Adipocyte (in vitro differentiated cells): ENCODE measurements around the gene ADGRG2.

Experiments
- DNase-seq: peaks from one replicate; pipeline ENCODE4 v3.0.0-alpha.2; 2015; ENCODE audit warnings: low read depth
- H3K27me3 ChIP-seq: replicated peaks from 2 replicates; pipeline ENCODE4 v1.7.0; 2013; ENCODE audit warnings: mild to moderate bottlenecking, low read length, moderate library complexity; ENCODE audit not compliant: control insufficient read depth, insufficient read depth
- H3K36me3 ChIP-seq: 2 replicates; pipeline ENCODE4 v1.7.0; 2013; ENCODE audit warnings: low read length, mild to moderate bottlenecking, moderate library complexity; ENCODE audit not compliant: control insufficient read depth, insufficient read depth, severe bottlenecking
- H3K4me1 ChIP-seq: 2 replicates; pipeline ENCODE4 v1.7.0; 2013; ENCODE audit warnings: mild to moderate bottlenecking, low read length, moderate library complexity; ENCODE audit not compliant: control insufficient read depth, insufficient read depth
- H3K4me3 ChIP-seq: 2 replicates; pipeline ENCODE4 v1.7.0; 2013; ENCODE audit warnings: mild to moderate bottlenecking, low read length, moderate library complexity
- H3K9ac ChIP-seq: 2 replicates; pipeline ENCODE4 v1.7.0; 2013; ENCODE audit warnings: mild to moderate bottlenecking, low read length, moderate library complexity
- H3K9me3 ChIP-seq: 2 replicates; pipeline ENCODE4 v1.7.0; 2013; ENCODE audit warnings: mild to moderate bottlenecking, low read length, moderate library complexity; ENCODE audit not compliant: control insufficient read depth

The ADGRG2 gene

DNA sequence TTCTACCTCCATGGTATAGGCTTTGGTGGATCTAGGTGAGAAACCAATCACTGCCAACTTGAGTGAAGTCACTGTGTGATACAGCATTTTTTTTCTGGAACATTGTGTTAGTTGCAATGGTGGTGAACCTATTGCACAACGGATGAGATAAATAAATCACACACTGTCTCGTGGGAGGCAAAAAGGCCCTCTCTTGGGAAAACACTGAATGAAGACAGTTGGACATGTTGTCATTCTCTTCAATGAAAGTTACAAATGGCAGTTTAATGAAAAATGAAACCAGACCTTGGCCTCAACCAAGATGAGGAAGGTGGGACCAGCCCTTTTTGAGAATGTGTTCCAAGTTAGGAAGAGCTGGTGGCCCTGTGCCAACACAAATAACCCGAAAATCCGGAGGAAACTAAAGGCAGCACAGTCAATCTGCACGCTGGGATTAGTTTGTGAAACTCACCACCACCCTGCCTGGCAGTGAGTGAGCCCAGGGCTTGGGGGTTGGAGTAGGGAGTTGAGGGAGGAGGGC, 5.4 kb upstream of the ADGRG2 start:
- peak; percentile 26 for DNase-seq
- Histone ChIP-seq H3K9ac (no peak overlapping the region), H3K4me1 (peaks cover 8% of the 10 kb centered on the region), H3K27me3 (peaks cover 20% of the 10 kb centered on the region), H3K36me3 (no peaks in the 10 kb centered on the region), H3K9me3 (peaks cover 3% of the 10 kb centered on the region), H3K4me3 (no peak overlapping the region)

DNA sequence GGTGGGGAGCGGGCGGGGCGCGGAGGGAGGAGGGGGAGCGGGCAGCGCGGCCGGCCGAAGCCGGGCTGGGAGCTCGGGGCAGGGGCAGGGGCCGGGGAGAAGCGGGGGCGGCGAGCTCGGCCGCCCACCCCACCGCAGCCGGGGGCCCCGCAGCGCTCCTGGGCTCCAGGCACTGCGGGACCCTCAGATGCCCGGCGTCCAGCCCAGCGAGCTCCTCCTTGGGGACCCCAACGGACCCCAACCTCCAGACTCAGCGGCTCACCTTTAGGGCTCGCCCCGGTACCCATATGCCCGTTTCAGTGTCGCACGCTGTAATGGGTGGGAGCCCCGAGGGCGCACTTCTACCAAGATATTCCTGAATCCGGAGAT, 357 bp upstream of the ADGRG2 start:
- Histone ChIP-seq H3K36me3 (no peaks in the 10 kb centered on the region), H3K9me3 (peaks cover 3% of the 10 kb centered on the region), H3K4me1 (peaks cover 4% of the 10 kb centered on the region), H3K9ac (no peak overlapping the region), H3K27me3 (peaks cover 53% of the 10 kb centered on the region), H3K4me3 (no peak overlapping the region)
- DNase-seq, result no peak

DNA sequence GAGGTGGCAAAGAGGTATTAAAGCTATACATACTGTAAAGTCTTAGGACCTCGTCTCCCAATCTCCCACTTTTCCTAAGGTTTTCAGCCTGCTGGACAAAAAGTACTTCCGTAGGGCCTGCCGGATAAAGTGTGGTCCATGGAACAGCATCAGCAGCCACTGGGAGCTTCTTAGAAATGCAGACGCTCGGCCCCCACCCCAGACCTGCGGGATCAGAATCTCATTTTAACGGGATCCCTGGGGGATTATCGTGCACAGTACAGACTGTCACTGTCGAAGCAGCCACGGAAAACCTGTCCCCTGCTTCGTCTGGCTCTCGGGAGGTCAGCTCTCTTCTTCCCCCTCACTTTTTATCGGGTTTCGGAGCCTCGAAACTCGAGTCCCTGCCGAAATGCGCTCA, 802 bp downstream of the ADGRG2 start:
- DNase-seq, result no peak
- peaks cover 53% of the 10 kb centered on the region for H3K27me3 ChIP-seq

DNA sequence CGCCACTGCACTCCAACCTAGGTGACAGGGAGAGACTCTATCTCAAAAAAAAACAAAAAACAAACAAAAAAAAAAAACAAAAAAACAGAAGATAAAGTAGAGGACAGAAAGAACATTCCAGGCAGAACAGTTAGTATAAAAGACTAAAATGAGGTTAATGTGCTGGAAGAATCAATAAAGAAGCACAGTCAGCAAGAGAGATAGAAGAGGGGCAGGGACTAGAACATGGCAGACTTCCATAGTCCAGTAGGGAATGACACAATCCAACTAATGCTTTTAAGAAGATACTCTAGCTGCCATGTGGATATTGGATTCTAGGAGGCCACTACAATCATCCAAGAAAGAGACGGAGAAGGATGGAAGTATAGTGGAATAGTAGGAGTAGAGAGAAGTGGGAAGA, 11.6 kb downstream of the ADGRG2 start:
- Histone ChIP-seq H3K4me1 (no peaks in the 10 kb centered on the region), H3K27me3 (peaks cover 14% of the 10 kb centered on the region), H3K36me3 (no peaks in the 10 kb centered on the region), H3K9ac (no peak overlapping the region), H3K9me3 (no peaks in the 10 kb centered on the region), H3K4me3 (no peak overlapping the region)
- DNase-seq, result no peak

More for the DNA sequence above, 802 bp downstream of the ADGRG2 start:
- Histone ChIP-seq H3K4me3 (peak overlapping the region; percentile 61), H3K9ac (no peak overlapping the region), H3K9me3 (peaks cover 3% of the 10 kb centered on the region), H3K4me1 (no peaks in the 10 kb centered on the region), H3K36me3 (no peaks in the 10 kb centered on the region)

DNA sequence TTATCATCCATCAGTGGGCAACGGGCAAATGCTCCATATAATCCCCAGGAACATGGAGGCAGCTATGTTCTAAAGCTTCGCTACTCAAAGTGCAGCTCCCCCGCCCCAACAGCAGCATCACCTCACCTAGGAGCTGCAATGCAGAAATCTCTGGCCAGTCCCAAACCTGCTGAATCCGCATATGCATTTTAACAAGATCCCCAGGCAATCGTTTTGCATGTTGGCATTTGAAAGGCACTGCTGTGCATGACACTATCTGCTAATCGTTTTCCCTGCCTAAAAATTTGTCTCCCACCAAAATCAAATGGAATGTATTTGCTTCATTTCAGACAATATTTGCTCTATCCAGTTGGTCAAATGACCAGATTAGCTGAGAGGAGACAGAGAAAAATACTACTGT, 15.2 kb downstream of the ADGRG2 start:
- Histone ChIP-seq H3K9me3 (no peaks in the 10 kb centered on the region), H3K4me3 (no peak overlapping the region), H3K27me3 (peaks cover 20% of the 10 kb centered on the region), H3K9ac (no peak overlapping the region), H3K4me1 (no peaks in the 10 kb centered on the region), H3K36me3 (no peaks in the 10 kb centered on the region)
- DNase-seq, result no peak

GRCh38 chrX:19100586-19100985, 21.7 kb downstream of the ADGRG2 start:
- Histone ChIP-seq H3K4me1 (no peaks in the 10 kb centered on the region), H3K4me3 (no peak overlapping the region), H3K27me3 (peaks cover 11% of the 10 kb centered on the region), H3K9me3 (no peaks in the 10 kb centered on the region), H3K36me3 (no peaks in the 10 kb centered on the region), H3K9ac (no peak overlapping the region)
- no peak for DNase-seq

DNA sequence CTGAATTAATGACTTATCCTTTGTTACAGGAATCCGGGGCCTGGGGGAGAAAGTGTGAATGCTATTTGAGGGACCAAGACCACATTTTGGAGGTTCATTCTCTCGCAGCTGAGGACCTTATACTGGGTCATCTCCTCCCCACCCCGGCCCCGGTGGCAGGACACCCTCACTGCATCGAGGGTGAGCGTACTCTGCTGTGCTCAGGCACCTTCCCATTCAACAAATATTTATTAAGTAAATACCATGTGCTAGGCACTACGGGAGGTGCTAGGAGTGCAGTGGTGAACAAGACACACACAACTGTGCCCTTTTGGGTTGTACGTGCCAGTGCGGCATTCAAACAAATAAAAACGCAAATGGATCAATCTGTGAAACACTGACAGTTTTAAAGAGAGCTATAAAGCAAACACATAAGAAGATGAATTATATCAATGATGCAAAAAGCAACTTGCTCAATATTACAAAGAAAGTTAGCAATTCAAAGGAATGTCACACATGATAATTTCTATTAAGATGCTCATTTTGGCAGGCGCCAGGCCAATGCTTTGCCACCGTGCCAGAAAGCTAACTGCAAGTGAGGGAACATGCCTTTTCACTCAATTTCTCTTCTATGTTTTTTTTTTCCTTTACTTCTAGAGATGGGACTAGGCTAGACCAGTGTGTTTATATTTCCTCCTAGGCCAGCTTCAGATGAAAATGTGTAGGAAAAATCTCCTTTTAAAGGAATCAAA, 24.6 kb downstream of the ADGRG2 start:
- peaks cover 4% of the 10 kb centered on the region for H3K27me3 ChIP-seq
- H3K36me3 ChIP-seq, result no peaks in the 10 kb centered on the region
- H3K4me1 ChIP-seq, result no peaks in the 10 kb centered on the region
- no peak overlapping the region for H3K9ac ChIP-seq
- no peaks in the 10 kb centered on the region for H3K9me3 ChIP-seq
- no peak for DNase-seq
- no peak overlapping the region for H3K4me3 ChIP-seq

- Histone ChIP-seq H3K36me3 (no peaks in the 10 kb centered on the region), H3K4me1 (no peaks in the 10 kb centered on the region), H3K27me3 (peaks cover 4% of the 10 kb centered on the region), H3K9ac (no peak overlapping the region), H3K9me3 (no peaks in the 10 kb centered on the region), H3K4me3 (no peak overlapping the region)
- DNase-seq, result no peak
These were observed 25.7 kb downstream of the ADGRG2 start for GRCh38 chrX:19096586-19096985.

DNA sequence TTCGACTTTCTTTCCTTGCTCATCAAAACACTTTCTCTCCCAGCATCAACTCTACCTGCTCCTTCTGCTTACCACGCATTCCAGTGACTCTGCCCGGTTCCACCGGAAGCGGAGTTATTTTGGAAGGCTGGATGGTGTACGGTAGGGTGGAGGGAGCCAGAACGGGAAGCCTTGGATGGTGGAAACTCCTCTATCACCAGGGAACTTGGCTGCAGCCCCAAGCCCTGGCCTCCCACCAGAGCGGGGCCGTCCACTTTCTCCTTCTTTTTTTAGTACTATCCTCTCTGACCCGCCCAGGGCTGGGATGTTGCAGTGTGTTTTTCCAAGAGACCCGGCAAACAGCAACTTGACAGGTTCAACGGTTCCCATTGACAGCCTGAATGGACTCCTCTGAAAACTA, 27.6 kb downstream of the ADGRG2 start:
- H3K9ac ChIP-seq, result no peak overlapping the region
- DNase-seq, result no peak
- peaks cover 6% of the 10 kb centered on the region for H3K9me3 ChIP-seq
- no peaks in the 10 kb centered on the region for H3K36me3 ChIP-seq
- H3K4me1 ChIP-seq, result no peaks in the 10 kb centered on the region
- no peak overlapping the region for H3K4me3 ChIP-seq
- no peaks in the 10 kb centered on the region for H3K27me3 ChIP-seq

DNA sequence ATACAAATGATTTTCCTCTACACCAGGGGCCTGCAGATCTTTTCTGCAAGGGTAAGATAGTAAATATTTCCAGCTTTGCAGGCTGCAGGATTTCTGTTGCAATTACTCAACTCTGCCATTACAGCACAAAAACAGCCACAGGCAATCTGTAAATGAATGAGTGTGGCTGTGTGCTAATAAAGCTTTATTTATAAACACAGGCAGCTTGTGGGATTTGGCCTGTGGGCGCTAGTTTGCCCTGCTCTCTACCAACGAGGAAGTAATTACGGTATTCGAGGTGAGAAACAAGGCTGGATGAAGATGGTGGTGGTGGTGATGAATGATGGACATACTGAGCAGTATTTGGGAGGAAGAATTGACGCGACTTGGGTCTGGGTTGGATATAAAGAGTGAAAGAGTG, 30.7 kb downstream of the ADGRG2 start:
- no peaks in the 10 kb centered on the region for H3K4me1 ChIP-seq
- no peak for DNase-seq
- H3K9me3 ChIP-seq, result peaks cover 10% of the 10 kb centered on the region

DNA sequence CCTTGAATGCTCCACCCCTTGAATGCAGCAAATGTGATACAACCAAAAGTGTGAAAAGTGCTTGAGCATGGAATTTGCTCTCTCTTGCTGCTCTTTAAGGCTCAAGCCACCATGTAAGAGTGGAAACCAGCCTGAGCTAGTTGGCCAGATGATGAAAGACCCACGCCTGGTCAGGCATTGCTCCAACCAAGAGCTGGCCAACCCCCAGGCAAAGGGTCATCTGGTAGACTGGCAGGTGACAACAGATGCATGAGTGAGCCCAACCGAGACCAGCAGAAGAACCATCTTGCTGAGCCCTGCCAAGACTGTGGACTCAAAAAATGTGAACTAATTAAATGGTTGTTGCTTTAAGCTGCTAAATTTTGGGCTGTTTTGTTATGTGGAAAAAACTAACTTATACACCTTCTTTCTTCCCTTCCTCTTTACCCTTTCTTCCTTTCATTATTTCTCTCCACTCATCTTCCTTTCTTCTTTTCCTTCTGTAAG, 32.7 kb downstream of the ADGRG2 start:
- no peak overlapping the region for H3K9ac ChIP-seq
- no peaks in the 10 kb centered on the region for H3K27me3 ChIP-seq
- H3K4me1 ChIP-seq, result no peaks in the 10 kb centered on the region
- H3K4me3 ChIP-seq, result no peak overlapping the region
- no peak for DNase-seq
- H3K9me3 ChIP-seq, result peaks cover 10% of the 10 kb centered on the region
- H3K36me3 ChIP-seq, result no peaks in the 10 kb centered on the region

More for the DNA sequence above, 30.7 kb downstream of the ADGRG2 start:
- Histone ChIP-seq H3K4me3 (no peak overlapping the region), H3K9ac (no peak overlapping the region), H3K36me3 (no peaks in the 10 kb centered on the region), H3K27me3 (no peaks in the 10 kb centered on the region)
